B cell (primary cell): ENCODE measurements around the gene EFL1. TPM values are rescaled to one million over a fixed set of nuclear protein-coding genes. Genes with fewer than 3 reads are reported as not detected.

Source experiments
- ATAC-seq: fragments of 200-7000 bp; cut with Tn5 transposase; one replicate; pipeline ENCODE4 v1.10.0; 2021; ENCODE audit warnings: low read depth, mild to moderate bottlenecking, moderate number of reproducible peaks, moderate library complexity
- CTCF ChIA-PET: fragments of 350-600 bp; sonication (Branson Sonifier 250); formaldehyde crosslinking; loops from one replicate; lab custom pipeline; 2021; ENCODE audit warnings: antibody characterized with exemption, inconsistent platforms; lab: Charles Lee
- POLR2A ChIA-PET: fragments of 350-600 bp; sonication (Branson Sonifier 250); formaldehyde crosslinking; loops from one replicate; lab custom pipeline; 2021; ENCODE audit warnings: antibody characterized with exemption; lab: Charles Lee
- DNase-seq: peaks from one replicate; pipeline ENCODE4 v3.0.0; 2013
- H2AFZ ChIP-seq: 2 replicates; pipeline ENCODE4 v1.6.1; 2012; ENCODE audit warnings: mild to moderate bottlenecking, low read depth, low read length; ENCODE audit not compliant: insufficient read depth, poor library complexity, severe bottlenecking
- H3K27ac ChIP-seq, 2 donors: 1 replicate in 1 of 2; 2 replicates in 1 of 2; pipeline ENCODE4 v1.5.1; 2012 to 2013; ENCODE audit warnings: low read length in 2 of 2, mild to moderate bottlenecking in 2 of 2, moderate library complexity in 1 of 2
- H3K27me3 ChIP-seq, 4 experiments: fragments of 200-600 bp in 1 of 4; sonication (generic) in 1 of 4; replicated peaks in 1 of 4; 1 replicate in 2 of 4; 2 replicates in 2 of 4; pipeline versions ENCODE4 v1.6.1 to v1.7.0; 2013 to 2016; ENCODE audit warnings: low read length in 3 of 4, mild to moderate bottlenecking in 2 of 4, mixed read lengths in 1 of 4, moderate library complexity in 1 of 4; ENCODE audit not compliant: insufficient read depth in 4 of 4, control insufficient read depth in 3 of 4; ENCODE audit errors: control extremely low read depth in 1 of 4
- H3K36me3 ChIP-seq, 2 experiments: replicated peaks in 1 of 2; 1 replicate in 1 of 2; 2 replicates in 1 of 2; pipeline versions ENCODE4 v1.6.1 to v1.7.1; 2013; ENCODE audit warnings: low read length in 1 of 2; ENCODE audit not compliant: insufficient read depth in 2 of 2, control insufficient read depth in 1 of 2; ENCODE audit errors: control extremely low read depth in 1 of 2, extremely low read depth in 1 of 2
- H3K4me1 ChIP-seq, 2 donors: fragments of 200-600 bp in 1 of 2; sonication (generic) in 1 of 2; 1 replicate in 1 of 2; 2 replicates in 1 of 2; pipeline versions ENCODE4 v1.5.1 to v1.6.1; 2013 to 2017; ENCODE audit warnings: low read length in 2 of 2; ENCODE audit not compliant: control insufficient read depth in 2 of 2, insufficient read depth in 2 of 2
- H3K4me2 ChIP-seq: replicated peaks from 2 replicates; pipeline ENCODE3; 2012; ENCODE audit warnings: mild to moderate bottlenecking, low read depth, low read length; ENCODE audit not compliant: poor library complexity, severe bottlenecking
- H3K4me3 ChIP-seq, 5 experiments: fragments of 200-600 bp in 1 of 5; sonication (generic) in 1 of 5; 1 replicate in 3 of 5; 2 replicates in 2 of 5; pipeline versions ENCODE4 v1.5.1 to v1.7.0; 2011 to 2016; ENCODE audit warnings: low read length in 4 of 5, mild to moderate bottlenecking in 4 of 5, low read depth in 2 of 5, control low read depth in 1 of 5, moderate library complexity in 1 of 5; ENCODE audit not compliant: insufficient read depth in 1 of 5; ENCODE audit errors: control extremely low read depth in 1 of 5, extremely low read depth in 1 of 5
- H3K79me2 ChIP-seq: fragments of 200-600 bp; sonication (generic); one replicate; pipeline ENCODE4 v1.6.0; 2016; ENCODE audit warnings: low read length; ENCODE audit not compliant: control insufficient read depth, insufficient read depth
- H3K9ac ChIP-seq: fragments of 200-600 bp; sonication (generic); 2 replicates; pipeline ENCODE4 v1.6.1; 2017; ENCODE audit warnings: mild to moderate bottlenecking, low read length, moderate library complexity
- H3K9me3 ChIP-seq, 3 donors: one replicate each; pipeline versions ENCODE4 v1.6.1 to v1.7.1; 2013; ENCODE audit warnings: low read length in 2 of 3; ENCODE audit not compliant: control insufficient read depth in 2 of 3, insufficient read depth in 1 of 3; ENCODE audit errors: control extremely low read depth in 1 of 3
- H4K20me1 ChIP-seq: 2 replicates; pipeline ENCODE4 v1.6.0; 2012; ENCODE audit warnings: mild to moderate bottlenecking, low read length; ENCODE audit not compliant: insufficient read depth, control insufficient read depth, poor library complexity, severe bottlenecking
- H3K27ac Mint-ChIP-seq: one replicate; pipeline ENCODE4 v1.8.0; 2021; ENCODE audit warnings: mixed read lengths
- H3K27me3 Mint-ChIP-seq: one replicate; pipeline ENCODE4 v1.8.0; 2021; ENCODE audit warnings: mixed read lengths
- H3K4me1 Mint-ChIP-seq: one replicate; pipeline ENCODE4 v1.8.0; 2021; ENCODE audit warnings: mixed read lengths
- H3K4me3 Mint-ChIP-seq: one replicate; pipeline ENCODE4 v1.8.0; 2021; ENCODE audit warnings: mixed read lengths
- H3K9me3 Mint-ChIP-seq: one replicate; pipeline ENCODE4 v1.8.0; 2022; ENCODE audit warnings: mixed read lengths; ENCODE audit not compliant: insufficient read depth
- EZH2 ChIP-seq: IDR thresholded peaks from 2 replicates; pipeline ENCODE4 v1.6.1; 2012; ENCODE audit warnings: borderline replicate concordance, low read depth, mild to moderate bottlenecking, moderate library complexity, low read length; ENCODE audit not compliant: insufficient read depth, poor library complexity, severe bottlenecking
- WGBS: methylation state at CpG from one replicate; pipeline ENCODE4 v1.1.5; 2013; ENCODE audit warnings: missing lambda C conversion rate; ENCODE audit not compliant: insufficient coverage; 5-methylcytosine and 5-hydroxymethylcytosine counted together
- intact Hi-C: fragments of 100-400 bp; cut with micrococcal nuclease; formaldehyde crosslinking; loops from one replicate; pipeline ENCODE4 v1.10.0; 2022
- polyA plus RNA-seq: library from polyadenylated mRNA; depleted of rRNA; stranded (reverse); fragments of >200 nt; gene quantifications from 2 replicates; pipeline ENCODE4 v1.2.3, GENCODE V29; 2012
- total RNA-seq, 2 donors: library from RNA; stranded (reverse); fragments of 120-200 nt in 1 of 2; gene quantifications; 1 replicate in 1 of 2; 2 replicates in 1 of 2; pipeline versions ENCODE4 v1.2.3 to v1.2.4, GENCODE V29; 2013 to 2022
- TF ChIP-seq, protein P1 (sequence below): fragments of 200-600 bp; IDR thresholded peaks from one replicate; pipeline ENCODE4 v1.8.0; 2022; ENCODE audit warnings: antibody characterized with exemption, mild to moderate bottlenecking

The EFL1 gene
- total and polyA plus RNA-seq, 2 donors (not counting 1 experiment from before 2014, with no cell fraction given): 8.2 to 25.8 TPM

DNA sequence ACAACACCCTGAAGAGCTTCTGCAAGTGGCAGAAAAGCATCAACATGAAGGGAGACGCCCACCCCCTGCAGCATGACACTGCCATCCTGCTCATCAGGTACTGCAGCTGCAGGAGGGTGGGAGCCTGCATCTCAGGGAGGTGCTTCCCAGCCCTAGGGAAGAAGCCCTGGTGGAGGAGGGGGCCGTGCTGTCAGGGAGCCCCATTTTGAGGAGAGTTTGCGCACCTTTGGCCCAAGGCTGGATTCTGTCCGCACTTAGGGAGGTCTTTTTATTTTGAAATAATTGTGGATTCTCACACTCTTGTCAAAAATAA is 42.2 kb upstream of the EFL1 start:
- no peaks in the 10 kb centered on the region for H3K4me1 Mint-ChIP-seq
- Histone ChIP-seq H3K27me3 (no peaks in the 10 kb centered on the region), H3K27ac (no peak overlapping the region), H3K79me2 (no peaks in the 10 kb centered on the region), H4K20me1 (no peaks in the 10 kb centered on the region), H3K9me3 (no peaks in the 10 kb centered on the region), H2AFZ (no peak overlapping the region), H3K4me1 (no peaks in the 10 kb centered on the region), H3K4me2 (no peak overlapping the region), H3K36me3 (no peaks in the 10 kb centered on the region), H3K9ac (no peak overlapping the region), H3K4me3 (no peak overlapping the region)
- no peak overlapping the region for H3K4me3 Mint-ChIP-seq
- DNase-seq (no peak), ATAC-seq (no peak)
- POLR2A ChIA-PET: no interaction called here
- no peaks in the 10 kb centered on the region for H3K9me3 Mint-ChIP-seq
- no peak for TF ChIP-seq EZH2
- TF ChIP-seq, protein P1, sequence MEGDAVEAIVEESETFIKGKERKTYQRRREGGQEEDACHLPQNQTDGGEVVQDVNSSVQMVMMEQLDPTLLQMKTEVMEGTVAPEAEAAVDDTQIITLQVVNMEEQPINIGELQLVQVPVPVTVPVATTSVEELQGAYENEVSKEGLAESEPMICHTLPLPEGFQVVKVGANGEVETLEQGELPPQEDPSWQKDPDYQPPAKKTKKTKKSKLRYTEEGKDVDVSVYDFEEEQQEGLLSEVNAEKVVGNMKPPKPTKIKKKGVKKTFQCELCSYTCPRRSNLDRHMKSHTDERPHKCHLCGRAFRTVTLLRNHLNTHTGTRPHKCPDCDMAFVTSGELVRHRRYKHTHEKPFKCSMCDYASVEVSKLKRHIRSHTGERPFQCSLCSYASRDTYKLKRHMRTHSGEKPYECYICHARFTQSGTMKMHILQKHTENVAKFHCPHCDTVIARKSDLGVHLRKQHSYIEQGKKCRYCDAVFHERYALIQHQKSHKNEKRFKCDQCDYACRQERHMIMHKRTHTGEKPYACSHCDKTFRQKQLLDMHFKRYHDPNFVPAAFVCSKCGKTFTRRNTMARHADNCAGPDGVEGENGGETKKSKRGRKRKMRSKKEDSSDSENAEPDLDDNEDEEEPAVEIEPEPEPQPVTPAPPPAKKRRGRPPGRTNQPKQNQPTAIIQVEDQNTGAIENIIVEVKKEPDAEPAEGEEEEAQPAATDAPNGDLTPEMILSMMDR: no peak
- CTCF ChIA-PET: no interaction called here
- 75% methylated on average over 1 of the region's 4 CpGs for WGBS
- intact Hi-C loops: no loop called here
- H3K27ac Mint-ChIP-seq: no peak overlapping the region
- H3K27me3 Mint-ChIP-seq: no peaks in the 10 kb centered on the region

DNA sequence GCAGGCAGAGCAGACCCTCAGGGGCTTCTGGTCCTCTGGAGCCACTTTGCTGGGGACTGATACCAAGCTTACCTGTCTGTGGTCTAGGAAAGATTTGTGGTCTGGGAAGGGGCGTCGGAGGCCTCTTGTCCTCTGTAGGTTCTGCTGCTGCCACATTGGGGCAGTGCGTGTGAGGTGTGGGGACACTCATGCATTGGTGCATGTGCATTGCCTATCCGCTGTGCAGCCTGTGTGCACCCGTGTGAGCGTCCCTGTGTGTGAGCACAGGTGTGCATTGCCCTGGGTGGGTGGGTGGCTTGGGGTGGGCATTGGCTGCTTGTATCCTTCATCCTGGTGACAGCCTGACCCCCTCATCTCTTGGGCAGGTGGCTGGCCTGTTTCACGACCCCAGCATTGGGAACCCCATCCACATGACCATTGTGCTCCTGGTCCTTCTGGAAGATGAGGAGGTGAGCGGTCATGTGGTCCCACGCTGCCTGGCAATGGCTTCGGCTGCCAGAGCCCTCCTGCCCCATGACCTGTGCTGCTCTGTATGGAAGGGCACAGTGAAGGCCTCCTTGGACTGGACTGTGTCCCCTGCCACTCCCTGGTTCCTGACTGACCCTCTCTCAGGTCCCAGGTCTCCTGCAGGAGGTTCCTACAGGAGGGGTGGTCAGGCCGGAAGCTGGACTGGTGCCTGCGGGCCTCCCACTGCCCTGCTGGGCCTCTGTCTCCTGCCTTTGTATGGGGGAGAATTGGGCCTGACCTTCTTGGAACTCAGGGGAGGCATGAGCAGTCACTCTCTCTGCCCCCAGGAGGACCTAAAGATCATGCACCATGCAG is 41.6 kb upstream of the EFL1 start:
- Histone ChIP-seq H3K9ac (no peak overlapping the region), H3K4me2 (no peak overlapping the region), H4K20me1 (no peaks in the 10 kb centered on the region), H3K4me3 (no peak overlapping the region), H3K36me3 (no peaks in the 10 kb centered on the region), H2AFZ (no peak overlapping the region), H3K27ac (no peak overlapping the region), H3K9me3 (no peaks in the 10 kb centered on the region), H3K4me1 (no peaks in the 10 kb centered on the region), H3K79me2 (no peaks in the 10 kb centered on the region), H3K27me3 (no peaks in the 10 kb centered on the region)
- H3K27me3 Mint-ChIP-seq: no peaks in the 10 kb centered on the region
- ChIA-PET POLR2A (no interaction called here), CTCF (no interaction called here)
- no peak for TF ChIP-seq EZH2
- TF ChIP-seq, protein P1: no peak
- intact Hi-C loops: no loop called here
- WGBS: 96% methylated on average over 10 of the region's 12 CpGs
- H3K4me1 Mint-ChIP-seq: no peaks in the 10 kb centered on the region
- H3K9me3 Mint-ChIP-seq: no peaks in the 10 kb centered on the region
- DNase-seq: no peak
- no peak overlapping the region for H3K27ac Mint-ChIP-seq
- no peak for ATAC-seq
- H3K4me3 Mint-ChIP-seq: no peak overlapping the region
